ENCODE results near the gene CNDP2.

The CNDP2 gene

GRCh38 chr18:74501386-74501785 lies 5.2 kb downstream of the CNDP2 start:
- no peak for DNase-seq

GRCh38 chr18:74503137-74503536 lies 7.0 kb downstream of the CNDP2 start:
- DNase-seq, result no peak

- DNase-seq, result no peak
Observed at GRCh38 chr18:74505776-74506175, 9.6 kb downstream of the CNDP2 start.

GRCh38 chr18:74506448-74507084 lies 10.4 kb downstream of the CNDP2 start:
- DNase-seq, result no peak

GRCh38 chr18:74507097-74507881 lies 11.1 kb downstream of the CNDP2 start:
- no peak for DNase-seq

GRCh38 chr18:74507927-74508326 lies 11.8 kb downstream of the CNDP2 start:
- no peak for DNase-seq

- DNase-seq, result no peak
Observed at GRCh38 chr18:74508366-74508765, 12.2 kb downstream of the CNDP2 start.

GRCh38 chr18:74508821-74509225 lies 12.7 kb downstream of the CNDP2 start:
- DNase-seq, result no peak

- no peak for DNase-seq
Observed at GRCh38 chr18:74509856-74510769, 13.9 kb downstream of the CNDP2 start.

- no peak for DNase-seq
Observed at GRCh38 chr18:74510770-74511095, 14.6 kb downstream of the CNDP2 start.

- DNase-seq, result no peak
Observed at GRCh38 chr18:74511823-74512222, 15.7 kb downstream of the CNDP2 start.

- no peak for DNase-seq
Observed at GRCh38 chr18:74512321-74513053, 16.3 kb downstream of the CNDP2 start.

GRCh38 chr18:74513149-74513882 lies 17.2 kb downstream of the CNDP2 start:
- DNase-seq, result no peak

GRCh38 chr18:74513883-74514205 lies 17.7 kb downstream of the CNDP2 start:
- DNase-seq, result no peak

GRCh38 chr18:74514860-74515495 lies 18.8 kb downstream of the CNDP2 start:
- DNase-seq, result no peak

- DNase-seq, result no peak
Observed at GRCh38 chr18:74515620-74516231, 19.6 kb downstream of the CNDP2 start.

- no peak for DNase-seq
Observed at GRCh38 chr18:74516271-74517235, 20.4 kb downstream of the CNDP2 start.

GRCh38 chr18:74517236-74517630 lies 21.1 kb downstream of the CNDP2 start:
- no peak for DNase-seq

- DNase-seq, result no peak
Observed at GRCh38 chr18:74518456-74519295, 22.5 kb downstream of the CNDP2 start.
